SK-N-MC (cell line): ENCODE data around the gene SUGT1.

Experiments used
- EZH2 ChIP-seq: fragments of 200-600 bp; sonication (generic); IDR thresholded peaks from one replicate; pipeline ENCODE4 v1.6.1; 2017; ENCODE audit warnings: antibody characterized with exemption
- POLR2AphosphoS5 ChIP-seq: IDR thresholded peaks from 2 replicates; pipeline ENCODE4 v1.6.1; 2012; ENCODE audit warnings: mild to moderate bottlenecking, low read depth, low read length, borderline replicate concordance

GRCh38 chr13:52711286-52711685, 58.6 kb downstream of the SUGT1 start:
- no peak for TF ChIP-seq POLR2AphosphoS5
- no peak for TF ChIP-seq EZH2
